Measurements from ENCODE around the gene ABCA5.
"Not testable (repeated sequence)": the region's sequence is repeated elsewhere in the genome, so short reads cannot be mapped to it uniquely, and the experiment has no call there.

Gene ABCA5

DNA sequence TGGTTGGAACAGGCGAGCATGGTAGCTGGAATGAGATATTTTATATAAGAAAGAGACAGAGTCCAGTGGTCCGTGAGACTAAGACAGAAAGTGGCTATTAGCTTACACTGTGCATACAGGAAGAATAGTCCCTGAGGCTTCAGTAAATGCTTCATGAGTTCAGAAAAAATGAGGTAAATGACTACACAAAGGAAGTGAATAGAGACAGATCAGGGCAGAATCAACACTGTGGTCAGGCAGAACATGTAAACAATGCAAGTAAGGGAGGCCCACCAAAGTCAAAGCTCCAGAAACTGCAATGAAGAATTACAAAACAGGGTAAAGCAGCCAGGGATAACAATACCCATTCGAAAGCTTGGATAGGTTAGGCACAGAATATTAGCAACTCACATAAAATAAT is 103.1 kb downstream of the ABCA5 start:
- H3K9me3 Mint-ChIP-seq: no peaks in the 10 kb centered on the region
- H3K36me3 Mint-ChIP-seq (ENCODE audit: low read depth): no peaks in the 10 kb centered on the region
- H3K4me1 Mint-ChIP-seq (ENCODE audit: low read depth): peaks cover 23% of the 10 kb centered on the region
- no peak overlapping the region for H3K27ac Mint-ChIP-seq
- no peaks in the 10 kb centered on the region for H3K27me3 Mint-ChIP-seq
- H3K4me3 Mint-ChIP-seq: no peak overlapping the region

DNA sequence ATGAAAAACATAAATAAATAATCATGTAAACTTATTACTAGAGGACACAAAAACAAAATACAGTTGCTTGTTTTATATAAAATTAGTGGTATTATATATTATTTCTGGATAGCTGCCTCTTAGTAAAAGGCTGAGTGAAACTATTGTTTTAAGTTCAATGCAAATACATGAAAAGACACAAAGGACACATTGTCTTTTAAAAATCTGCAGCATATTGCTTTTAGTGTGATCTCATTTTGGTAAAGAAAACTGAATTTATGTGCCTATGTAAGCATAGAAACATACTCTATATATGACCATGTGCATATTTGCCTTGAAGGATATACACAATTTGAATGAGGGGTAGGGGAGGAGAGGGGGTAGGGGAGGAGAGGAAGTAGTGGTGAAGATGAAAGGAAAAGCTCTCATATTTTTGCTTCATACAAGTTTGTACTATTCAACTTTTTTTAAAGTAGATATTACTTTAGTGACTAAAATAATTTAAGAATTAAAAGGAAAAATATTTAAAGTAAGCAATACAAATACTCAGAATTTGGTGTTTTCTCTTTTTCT is 104.2 kb downstream of the ABCA5 start:
- Mint-ChIP-seq H3K4me3 (no peak overlapping the region), H3K4me1 (ENCODE audit: low read depth) (peaks cover 19% of the 10 kb centered on the region), H3K9me3 (no peaks in the 10 kb centered on the region), H3K27ac (no peak overlapping the region), H3K27me3 (no peaks in the 10 kb centered on the region), H3K36me3 (ENCODE audit: low read depth) (no peaks in the 10 kb centered on the region)

DNA sequence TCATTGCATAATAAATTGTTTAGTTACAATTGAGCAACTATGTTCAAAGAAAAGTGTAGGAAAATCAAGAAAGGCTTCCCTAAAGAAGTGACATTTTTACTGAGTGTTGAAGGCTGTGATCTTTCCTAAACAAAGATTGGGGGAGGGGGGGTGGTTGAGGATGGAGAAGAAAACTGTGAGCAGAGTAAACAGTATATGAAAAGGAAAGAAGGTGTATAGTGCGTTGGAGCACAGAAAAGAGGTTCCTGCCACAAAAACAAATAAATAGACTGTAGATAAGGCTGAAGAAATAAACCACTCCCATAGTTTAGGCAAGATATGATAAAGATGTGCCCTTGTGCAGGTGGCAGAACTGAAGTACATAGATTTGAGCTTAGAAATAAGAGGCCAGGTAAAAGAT is 106.8 kb downstream of the ABCA5 start:
- Mint-ChIP-seq H3K27ac (no peak overlapping the region), H3K4me1 (ENCODE audit: low read depth) (peaks cover 14% of the 10 kb centered on the region), H3K36me3 (ENCODE audit: low read depth) (no peaks in the 10 kb centered on the region), H3K9me3 (no peaks in the 10 kb centered on the region), H3K4me3 (no peak overlapping the region), H3K27me3 (no peaks in the 10 kb centered on the region)

DNA sequence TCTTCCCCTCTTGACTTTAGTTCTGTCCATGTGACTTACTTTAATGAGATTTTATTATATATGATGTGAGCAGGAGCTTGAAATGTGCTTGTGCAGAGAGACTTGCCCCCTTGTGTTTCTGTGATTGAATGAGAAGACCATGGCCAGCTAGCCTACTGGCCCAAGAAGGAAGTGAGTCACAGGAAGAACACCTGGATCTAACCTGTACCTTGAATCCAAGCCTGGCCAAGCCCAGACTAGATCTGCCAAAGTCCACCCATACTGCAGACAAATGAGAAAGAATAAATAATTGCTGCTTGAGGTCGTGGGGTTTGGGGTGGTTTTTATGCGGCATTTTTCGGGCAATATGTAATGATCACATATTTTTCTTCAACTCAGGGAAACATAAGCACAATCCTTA is 107.9 kb downstream of the ABCA5 start:
- Mint-ChIP-seq H3K27ac (no peak overlapping the region), H3K9me3 (no peaks in the 10 kb centered on the region), H3K27me3 (no peaks in the 10 kb centered on the region), H3K4me1 (ENCODE audit: low read depth) (peaks cover 11% of the 10 kb centered on the region), H3K36me3 (ENCODE audit: low read depth) (no peaks in the 10 kb centered on the region), H3K4me3 (no peak overlapping the region)

DNA sequence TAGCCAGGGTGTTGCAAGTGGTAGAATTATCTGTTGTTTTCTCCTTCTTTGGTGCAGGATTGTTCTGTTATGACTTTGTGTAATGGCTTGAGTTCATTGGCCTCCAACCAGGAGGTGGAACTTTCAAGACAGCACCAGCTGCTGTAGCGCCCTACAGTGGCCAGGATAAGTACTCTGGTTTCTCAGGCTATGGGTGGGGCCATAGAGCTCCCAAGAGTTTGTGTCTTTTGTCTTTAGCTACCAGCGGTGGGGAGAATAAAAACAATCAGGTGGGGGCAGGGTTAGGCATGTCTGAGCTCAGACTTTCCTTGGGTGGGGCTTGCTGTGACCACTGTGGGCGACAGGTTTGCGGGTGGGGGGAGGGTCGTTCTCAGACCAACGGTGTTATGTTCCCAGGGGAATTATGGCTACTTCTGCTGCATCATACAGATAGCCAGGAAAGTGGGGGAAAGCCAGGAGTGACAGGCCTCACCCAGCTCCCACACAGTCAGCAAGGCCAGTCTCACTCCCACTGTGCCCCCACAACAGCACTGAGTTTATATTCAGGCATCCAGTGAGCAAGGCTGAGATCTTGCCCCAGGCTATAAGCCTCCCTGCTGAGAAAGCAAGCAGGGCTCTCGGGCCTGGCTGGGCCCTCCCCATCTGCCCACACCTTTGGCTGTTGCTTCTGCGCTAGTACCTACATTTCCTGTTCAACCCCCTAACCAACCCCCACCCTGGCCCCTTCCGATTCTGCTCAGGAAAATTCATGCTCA is 113.7 kb downstream of the ABCA5 start:
- Mint-ChIP-seq H3K4me1 (ENCODE audit: low read depth) (no peaks in the 10 kb centered on the region), H3K36me3 (ENCODE audit: low read depth) (peaks cover 4% of the 10 kb centered on the region), H3K4me3 (no peak overlapping the region), H3K27ac (no peak overlapping the region), H3K9me3 (no peaks in the 10 kb centered on the region), H3K27me3 (no peaks in the 10 kb centered on the region)

DNA sequence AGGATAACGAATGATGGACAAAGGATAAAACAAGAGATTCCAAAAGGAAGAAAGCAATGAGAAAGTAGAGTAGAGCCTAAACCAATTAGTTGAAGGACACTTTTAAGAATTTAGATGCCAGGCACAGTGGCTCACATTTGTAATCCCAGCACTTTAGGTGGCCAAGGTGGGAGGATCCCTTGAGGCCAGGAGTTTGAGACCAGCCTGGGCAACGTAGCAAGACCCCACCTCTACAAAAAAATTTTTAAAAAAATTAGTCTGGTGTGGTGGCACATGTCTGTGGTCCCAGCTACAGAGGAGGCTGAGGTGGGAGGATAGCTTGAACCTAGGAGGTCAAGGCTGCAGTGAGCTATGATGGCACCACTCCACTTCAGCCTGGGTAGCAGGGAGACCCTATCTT is 118.3 kb downstream of the ABCA5 start:
- H3K27me3 Mint-ChIP-seq: no peaks in the 10 kb centered on the region
- H3K4me1 Mint-ChIP-seq (ENCODE audit: low read depth): no peaks in the 10 kb centered on the region
- no peak overlapping the region for H3K27ac Mint-ChIP-seq
- no peak overlapping the region for H3K4me3 Mint-ChIP-seq
- H3K36me3 Mint-ChIP-seq (ENCODE audit: low read depth): peaks cover 4% of the 10 kb centered on the region
- no peaks in the 10 kb centered on the region for H3K9me3 Mint-ChIP-seq

DNA sequence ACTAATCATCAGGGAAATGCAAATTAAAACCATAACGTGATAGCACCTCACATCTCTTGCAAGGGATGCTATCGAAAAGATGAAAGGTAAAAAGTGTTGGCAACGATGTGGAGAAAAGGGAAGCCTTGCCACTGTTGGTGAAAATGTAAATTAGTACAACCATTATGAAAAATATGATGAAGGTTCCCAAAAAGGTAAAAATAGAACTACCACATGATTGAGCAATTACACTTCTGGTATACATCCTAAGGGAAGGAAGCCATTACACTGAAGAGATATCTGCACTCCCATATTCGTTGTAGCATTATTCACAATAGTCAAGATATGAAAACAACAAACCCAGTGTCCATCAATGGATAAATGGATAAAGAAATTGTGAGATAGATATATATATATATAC is 119.8 kb downstream of the ABCA5 start:
- H3K4me3 Mint-ChIP-seq: no peak overlapping the region
- H3K27me3 Mint-ChIP-seq: no peaks in the 10 kb centered on the region
- no peaks in the 10 kb centered on the region for H3K9me3 Mint-ChIP-seq
- no peaks in the 10 kb centered on the region for H3K4me1 Mint-ChIP-seq (ENCODE audit: low read depth)
- H3K27ac Mint-ChIP-seq: no peak overlapping the region
- no peaks in the 10 kb centered on the region for H3K36me3 Mint-ChIP-seq (ENCODE audit: low read depth)

DNA sequence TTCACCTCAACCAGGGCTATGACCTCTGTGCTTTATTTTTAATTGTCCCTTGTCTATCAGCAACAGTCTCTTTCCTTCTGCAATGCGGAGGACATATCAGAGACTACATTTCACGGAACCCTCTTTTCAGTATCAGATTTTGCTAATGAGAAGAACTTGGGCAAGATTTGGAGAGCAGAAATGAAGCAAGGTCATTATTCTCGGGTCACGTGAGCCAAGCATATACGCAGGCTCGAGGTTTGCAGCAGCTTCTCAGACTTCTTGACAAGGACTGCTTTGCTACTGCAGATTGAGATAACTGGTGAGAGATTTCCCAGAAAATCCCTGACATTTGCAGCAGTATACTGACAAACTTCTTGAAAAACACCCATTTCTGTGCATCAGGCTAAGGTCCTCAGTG is 128.7 kb downstream of the ABCA5 start:
- no peaks in the 10 kb centered on the region for H3K27me3 Mint-ChIP-seq
- no peaks in the 10 kb centered on the region for H3K4me1 Mint-ChIP-seq (ENCODE audit: low read depth)
- H3K9me3 Mint-ChIP-seq: no peaks in the 10 kb centered on the region
- H3K36me3 Mint-ChIP-seq (ENCODE audit: low read depth): no peaks in the 10 kb centered on the region
- no peak overlapping the region for H3K27ac Mint-ChIP-seq
- no peak overlapping the region for H3K4me3 Mint-ChIP-seq

DNA sequence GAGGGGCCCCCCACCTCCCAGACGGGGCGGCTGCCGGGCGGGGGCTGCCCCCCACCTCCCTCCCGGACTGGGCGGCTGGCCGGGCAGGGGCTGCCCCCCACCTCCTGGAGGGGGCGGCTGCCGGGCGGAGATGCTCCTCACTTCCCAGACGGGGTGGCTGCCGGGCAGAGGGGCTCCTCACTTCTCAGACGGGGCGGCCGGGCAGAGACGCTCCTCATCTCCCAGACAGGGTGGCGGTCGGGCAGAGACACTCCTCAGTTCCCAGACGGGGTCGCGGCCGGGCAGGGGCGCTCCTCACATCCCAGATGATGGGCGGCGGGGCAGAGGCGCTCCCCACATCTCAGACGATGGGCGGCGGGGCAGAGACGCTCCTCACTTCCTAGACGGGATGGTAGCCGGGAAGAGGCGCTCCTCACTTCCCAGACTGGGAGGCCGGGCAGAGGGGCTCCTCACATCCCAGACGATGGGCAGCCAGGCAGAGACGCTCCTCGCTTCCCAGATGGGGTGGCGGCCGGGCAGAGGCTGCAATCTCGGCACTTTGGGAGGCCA is 130.8 kb downstream of the ABCA5 start:
- not testable (repeated sequence) for H3K9me3 Mint-ChIP-seq; H3K36me3 Mint-ChIP-seq (ENCODE audit: low read depth); H3K4me1 Mint-ChIP-seq (ENCODE audit: low read depth); H3K27ac Mint-ChIP-seq; H3K27me3 Mint-ChIP-seq; H3K4me3 Mint-ChIP-seq
